ENCODE results near the gene CEACAM1. TPM values are rescaled to one million over a fixed set of nuclear protein-coding genes. Genes with fewer than 3 reads are reported as not detected.

The CEACAM1 gene
- polyA plus RNA-seq, 1 donor (not counting 4 experiments of a cell fraction or from before 2014, with no cell fraction given): 2.2 TPM

DNA sequence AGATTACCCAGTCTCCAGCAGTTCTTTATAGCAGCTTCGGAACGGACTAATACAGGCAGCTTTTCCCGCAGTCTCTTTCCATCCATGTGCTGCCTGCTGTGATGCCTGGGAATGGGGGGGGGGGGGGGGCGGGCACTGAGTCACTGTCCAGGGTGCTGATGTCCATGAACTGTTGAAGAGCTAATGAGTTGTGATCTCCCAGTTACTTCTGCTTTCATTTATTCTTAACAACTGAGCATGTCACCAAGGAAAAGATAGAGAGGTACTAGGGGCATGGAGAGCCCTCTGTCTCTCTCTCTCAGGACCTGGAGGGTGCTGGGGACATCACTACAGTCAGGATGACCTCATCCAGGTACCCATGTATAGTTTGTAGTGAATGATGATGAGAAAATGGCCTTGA lies 20.3 kb upstream of the CEACAM1 start:
- Histone ChIP-seq H3K27ac (ENCODE audit: control insufficient read depth, insufficient read depth, low read length) (no peak overlapping the region), H3K9me1 (ENCODE audit: control insufficient read depth, extremely low read depth, insufficient read depth, low read length) (no peaks in the 10 kb centered on the region), H3K4me2 (ENCODE audit: control insufficient read depth, extremely low read depth, insufficient read depth, low read depth, low read length) (no peak overlapping the region), H3K4me3 (ENCODE audit: control insufficient read depth in 2 of 3, extremely low read depth in 1 of 3, insufficient read depth in 2 of 3, low read depth in 1 of 3, low read length in 3 of 3) (no peak overlapping the region), H4K20me1 (ENCODE audit: control insufficient read depth, extremely low read depth, insufficient read depth, low read length) (no peaks in the 10 kb centered on the region), H3K4me1 (ENCODE audit: control insufficient read depth, extremely low read depth, insufficient read depth, low read length) (no peaks in the 10 kb centered on the region), H3K27me3 (ENCODE audit: control insufficient read depth, extremely low read depth, insufficient read depth, low read length) (peaks cover 15% of the 10 kb centered on the region), H3K9ac (ENCODE audit: control insufficient read depth, extremely low read depth, insufficient read depth, low read length) (no peak overlapping the region), H2AFZ (ENCODE audit: control insufficient read depth, low read length) (no peak overlapping the region), H3K79me2 (ENCODE audit: control insufficient read depth, insufficient read depth, low read length) (no peaks in the 10 kb centered on the region), H3K36me3 (ENCODE audit: control insufficient read depth in 2 of 2, extremely low read depth in 1 of 2, insufficient read depth in 2 of 2, low read length in 2 of 2) (no peaks in the 10 kb centered on the region), H3K9me3 (ENCODE audit: control insufficient read depth, low read depth, low read length) (peaks cover 2% of the 10 kb centered on the region)
- TF ChIP-seq, protein P1, sequence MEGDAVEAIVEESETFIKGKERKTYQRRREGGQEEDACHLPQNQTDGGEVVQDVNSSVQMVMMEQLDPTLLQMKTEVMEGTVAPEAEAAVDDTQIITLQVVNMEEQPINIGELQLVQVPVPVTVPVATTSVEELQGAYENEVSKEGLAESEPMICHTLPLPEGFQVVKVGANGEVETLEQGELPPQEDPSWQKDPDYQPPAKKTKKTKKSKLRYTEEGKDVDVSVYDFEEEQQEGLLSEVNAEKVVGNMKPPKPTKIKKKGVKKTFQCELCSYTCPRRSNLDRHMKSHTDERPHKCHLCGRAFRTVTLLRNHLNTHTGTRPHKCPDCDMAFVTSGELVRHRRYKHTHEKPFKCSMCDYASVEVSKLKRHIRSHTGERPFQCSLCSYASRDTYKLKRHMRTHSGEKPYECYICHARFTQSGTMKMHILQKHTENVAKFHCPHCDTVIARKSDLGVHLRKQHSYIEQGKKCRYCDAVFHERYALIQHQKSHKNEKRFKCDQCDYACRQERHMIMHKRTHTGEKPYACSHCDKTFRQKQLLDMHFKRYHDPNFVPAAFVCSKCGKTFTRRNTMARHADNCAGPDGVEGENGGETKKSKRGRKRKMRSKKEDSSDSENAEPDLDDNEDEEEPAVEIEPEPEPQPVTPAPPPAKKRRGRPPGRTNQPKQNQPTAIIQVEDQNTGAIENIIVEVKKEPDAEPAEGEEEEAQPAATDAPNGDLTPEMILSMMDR (optimal IDR thresholded peaks at IDR 0.05 in 1 of 3, IDR thresholded peaks at IDR 0.05 in 1 of 3, conservative IDR thresholded peaks at IDR 0.05 in 1 of 3; ENCODE audit: extremely low read depth in 1 of 3, insufficient read depth in 2 of 3, low read length in 3 of 3): no peak
- TF ChIP-seq EZH2 (IDR thresholded peaks at IDR 0.05; ENCODE audit: low read length): no peak
- FAIRE-seq (no peak), DNase-seq (ENCODE audit: low read depth, low spot score) (no peak)
- dilution Hi-C loops (cut with MboI; ENCODE audit: extremely low pct_ligation_motif_present, low sequenced_read_pairs): no loop called here

- Histone ChIP-seq H4K20me1 (ENCODE audit: control insufficient read depth, extremely low read depth, insufficient read depth, low read length) (no peaks in the 10 kb centered on the region), H3K27ac (ENCODE audit: control insufficient read depth, insufficient read depth, low read length) (no peak overlapping the region), H3K27me3 (ENCODE audit: control insufficient read depth, extremely low read depth, insufficient read depth, low read length) (peaks cover 15% of the 10 kb centered on the region), H3K36me3 (ENCODE audit: control insufficient read depth in 2 of 2, extremely low read depth in 1 of 2, insufficient read depth in 2 of 2, low read length in 2 of 2) (no peaks in the 10 kb centered on the region), H2AFZ (ENCODE audit: control insufficient read depth, low read length) (no peak overlapping the region), H3K4me2 (ENCODE audit: control insufficient read depth, extremely low read depth, insufficient read depth, low read depth, low read length) (no peak overlapping the region), H3K9me3 (ENCODE audit: control insufficient read depth, low read depth, low read length) (peaks cover 2% of the 10 kb centered on the region), H3K79me2 (ENCODE audit: control insufficient read depth, insufficient read depth, low read length) (no peaks in the 10 kb centered on the region), H3K4me1 (ENCODE audit: control insufficient read depth, extremely low read depth, insufficient read depth, low read length) (no peaks in the 10 kb centered on the region), H3K4me3 (ENCODE audit: control insufficient read depth in 2 of 3, extremely low read depth in 1 of 3, insufficient read depth in 2 of 3, low read depth in 1 of 3, low read length in 3 of 3) (no peak overlapping the region), H3K9ac (ENCODE audit: control insufficient read depth, extremely low read depth, insufficient read depth, low read length) (no peak overlapping the region), H3K9me1 (ENCODE audit: control insufficient read depth, extremely low read depth, insufficient read depth, low read length) (no peaks in the 10 kb centered on the region)
- FAIRE-seq (no peak), DNase-seq (ENCODE audit: low read depth, low spot score) (no peak)
- dilution Hi-C loops (cut with MboI; ENCODE audit: extremely low pct_ligation_motif_present, low sequenced_read_pairs): no loop called here
- TF ChIP-seq, protein P1 (optimal IDR thresholded peaks at IDR 0.05 in 1 of 3, IDR thresholded peaks at IDR 0.05 in 1 of 3, conservative IDR thresholded peaks at IDR 0.05 in 1 of 3; ENCODE audit: extremely low read depth in 1 of 3, insufficient read depth in 2 of 3, low read length in 3 of 3): no peak
- TF ChIP-seq EZH2 (IDR thresholded peaks at IDR 0.05; ENCODE audit: low read length): no peak
These were observed 19.6 kb upstream of the CEACAM1 start for GRCh38 chr19:42547929-42548328.
